ENCODE results near the gene DDI2.
A peak's percentile ranks its signal among the peaks of the same experiment; 100 is the strongest.
"Not testable (repeated sequence)": the region's sequence is repeated elsewhere in the genome, so short reads cannot be mapped to it uniquely, and the experiment has no call there.

Gene DDI2

GRCh38 chr1:15617173-15618076, at the start of gene DDI2:
Gene DDI2, plus strand, starts transcription at chr1:15617458. Its CDS starts 213 bp downstream, at chr1:15617671.
- peak; percentile 94 for DNase-seq (ENCODE audit: low spot score)

GRCh38 chr1:15568387-15569073, 48.7 kb upstream of the DDI2 start:
- DNase-seq (ENCODE audit: low spot score): no peak

GRCh38 chr1:15570861-15571260, 46.4 kb upstream of the DDI2 start:
- DNase-seq (ENCODE audit: low spot score): no peak

- no peak for DNase-seq (ENCODE audit: low spot score)
Observed at GRCh38 chr1:15571266-15571665, 46.0 kb upstream of the DDI2 start.

- no peak for DNase-seq (ENCODE audit: low spot score)
Observed at GRCh38 chr1:15573477-15573876, 43.8 kb upstream of the DDI2 start.

GRCh38 chr1:15574741-15575140, 42.5 kb upstream of the DDI2 start:
- no peak for DNase-seq (ENCODE audit: low spot score)

- DNase-seq (ENCODE audit: low spot score): no peak
Observed at GRCh38 chr1:15575549-15576150, 41.6 kb upstream of the DDI2 start.

- no peak for DNase-seq (ENCODE audit: low spot score)
Observed at GRCh38 chr1:15577691-15578090, 39.6 kb upstream of the DDI2 start.

GRCh38 chr1:15578921-15579682, 38.2 kb upstream of the DDI2 start:
- peak; percentile 37 for DNase-seq (ENCODE audit: low spot score)

GRCh38 chr1:15579683-15580047, 37.6 kb upstream of the DDI2 start:
- no peak for DNase-seq (ENCODE audit: low spot score)

GRCh38 chr1:15583016-15583706, 34.1 kb upstream of the DDI2 start:
- no peak for DNase-seq (ENCODE audit: low spot score)

GRCh38 chr1:15584489-15585363, 32.5 kb upstream of the DDI2 start, which contains the start of gene AGMAT:
Gene AGMAT, minus strand, starts transcription at chr1:15585051. Its CDS starts 84 bp downstream, at chr1:15584967.
- peak; percentile 55 for DNase-seq (ENCODE audit: low spot score)

- no peak for DNase-seq (ENCODE audit: low spot score)
Observed at GRCh38 chr1:15592285-15592684, 25.0 kb upstream of the DDI2 start.

- DNase-seq (ENCODE audit: low spot score): no peak
Observed at GRCh38 chr1:15595809-15596617, 21.2 kb upstream of the DDI2 start.

GRCh38 chr1:15598436-15598835, 18.8 kb upstream of the DDI2 start:
- DNase-seq (ENCODE audit: low spot score): no peak

GRCh38 chr1:15603050-15603965, 13.9 kb upstream of the DDI2 start:
- peak; percentile 90 for DNase-seq (ENCODE audit: low spot score)

GRCh38 chr1:15603966-15604282, 13.3 kb upstream of the DDI2 start:
- not testable (repeated sequence) for DNase-seq (ENCODE audit: low spot score)

GRCh38 chr1:15604400-15604799, 12.9 kb upstream of the DDI2 start:
- not testable (repeated sequence) for DNase-seq (ENCODE audit: low spot score)
